GM19395 (cell line): Measurements from ENCODE around the gene COL23A1.

Experiments used
- ATAC-seq: cut with Tn5 transposase; IDR thresholded peaks from one replicate; pipeline ENCODE4 v1.9.1; 2021; ENCODE audit warnings: mild to moderate bottlenecking, moderate library complexity; ENCODE audit not compliant: unreplicated experiment

Gene COL23A1

GRCh38 chr5:178192787-178193186 lies 397.4 kb downstream of the COL23A1 start:
- ATAC-seq, result no peak

GRCh38 chr5:178192244-178192643 lies 397.9 kb downstream of the COL23A1 start:
- no peak for ATAC-seq

GRCh38 chr5:178191661-178192060 lies 398.5 kb downstream of the COL23A1 start:
- ATAC-seq, result no peak

- ATAC-seq, result no peak
Observed at GRCh38 chr5:178189433-178189832, 400.8 kb downstream of the COL23A1 start.
